ENCODE results near the gene ADCY6.

GRCh38 chr12:48771588-48772112, 17.2 kb downstream of the ADCY6 start:
- TF ChIP-seq CTCF (IDR thresholded peaks at IDR 0.05) (no peak), EZH2 (IDR thresholded peaks at IDR 0.05; ENCODE audit: borderline replicate concordance, insufficient read depth, low read depth, low read length, poor library complexity, severe bottlenecking) (no peak)
